GM13977 (cell line): ENCODE results near the gene STX5.
"Not testable (repeated sequence)": the region's sequence is repeated elsewhere in the genome, so short reads cannot be mapped to it uniquely, and the experiment has no call there.

ENCODE experiments used
- DNase-seq: peaks from one replicate; pipeline ENCODE4 v3.0.0; 2012; ENCODE audit warnings: low spot score
- CTCF ChIP-seq: IDR thresholded peaks from 2 replicates; pipeline ENCODE4 v1.5.1; 2012; ENCODE audit warnings: mild to moderate bottlenecking, control low read depth; ENCODE audit not compliant: insufficient read depth; ENCODE audit errors: extremely low read depth, missing control alignments
- in situ Hi-C: fragments of 300-500 bp; cut with MboI; formaldehyde crosslinking; loops from one replicate; pipeline ENCODE4 v1.12.0; 2022; ENCODE audit warnings: low sequenced_read_pairs, low pct_unique_long_range_greater_than_20kb, mixed read lengths, inconsistent platforms; ENCODE audit not compliant: unreplicated experiment

The STX5 gene

GRCh38 chr11:62770778-62771143 is 61.1 kb downstream of the STX5 start:
- in situ Hi-C loops = no loop called here
- DNase-seq = no peak
- TF ChIP-seq CTCF = no peak

GRCh38 chr11:62760867-62761227 is 71.0 kb downstream of the STX5 start:
- DNase-seq, in situ Hi-C loops: not testable (repeated sequence)

GRCh38 chr11:62757846-62758788 is 73.7 kb downstream of the STX5 start:
- in situ Hi-C loops = no loop called here
- DNase-seq = no peak
- no peak for TF ChIP-seq CTCF
